Glutamatergic neuron (in vitro differentiated cells): ENCODE measurements around the gene LCN10. TPM values are rescaled to one million over a fixed set of nuclear protein-coding genes. Genes with fewer than 3 reads are reported as not detected.

Source experiments
- DNase-seq: peaks from one replicate; pipeline ENCODE4 v3.0.0; 2022
- H3K27ac Mint-ChIP-seq: one replicate; pipeline ENCODE4 v1.8.0; 2020; ENCODE audit warnings: mild to moderate bottlenecking, mixed read lengths, inconsistent platforms; ENCODE audit not compliant: unreplicated experiment
- H3K27me3 Mint-ChIP-seq: one replicate; pipeline ENCODE4 v1.8.0; 2020; ENCODE audit warnings: mild to moderate bottlenecking, moderate library complexity, mixed read lengths, inconsistent platforms; ENCODE audit not compliant: unreplicated experiment
- H3K36me3 Mint-ChIP-seq: one replicate; pipeline ENCODE4 v1.8.0; 2020; ENCODE audit warnings: mild to moderate bottlenecking, mixed read lengths, inconsistent platforms; ENCODE audit not compliant: unreplicated experiment
- H3K4me1 Mint-ChIP-seq: one replicate; pipeline ENCODE4 v1.8.0; 2020; ENCODE audit warnings: mild to moderate bottlenecking, low read depth, mixed read lengths, inconsistent platforms; ENCODE audit not compliant: unreplicated experiment
- H3K4me3 Mint-ChIP-seq: one replicate; pipeline ENCODE4 v1.8.0; 2020; ENCODE audit warnings: mild to moderate bottlenecking, mixed read lengths, inconsistent platforms; ENCODE audit not compliant: unreplicated experiment
- H3K9me3 Mint-ChIP-seq: one replicate; pipeline ENCODE4 v1.8.0; 2020; ENCODE audit warnings: mild to moderate bottlenecking, moderate library complexity, mixed read lengths, inconsistent platforms; ENCODE audit not compliant: unreplicated experiment
- CTCF ChIP-seq: fragments of 200-600 bp; sonication (generic); IDR thresholded peaks from one replicate; pipeline ENCODE4 v1.5.0; 2021; ENCODE audit not compliant: partially characterized antibody, unreplicated experiment
- total RNA-seq: library from RNA; stranded (reverse); fragmentation: NEBNext Ultra II Directional; extraction: Animal tissue kit (Norgen Biotek cat#: 25700); gene quantifications from one replicate; pipeline ENCODE4 v1.2.1, GENCODE V29; 2021; ENCODE audit not compliant: unreplicated experiment

LCN10 gene
- total RNA-seq, 1 donor from 2014 or later = not detected

GRCh38 chr9:136723989-136724388, 18.8 kb downstream of the LCN10 start:
- H3K4me3 Mint-ChIP-seq = no peak overlapping the region
- no peak overlapping the region for H3K27ac Mint-ChIP-seq
- peaks cover 8% of the 10 kb centered on the region for H3K9me3 Mint-ChIP-seq
- H3K27me3 Mint-ChIP-seq = peaks cover 12% of the 10 kb centered on the region
- no peak for TF ChIP-seq CTCF
- peaks cover 16% of the 10 kb centered on the region for H3K4me1 Mint-ChIP-seq
- peaks cover 4% of the 10 kb centered on the region for H3K36me3 Mint-ChIP-seq
- DNase-seq = no peak

GRCh38 chr9:136723362-136723976, 19.3 kb downstream of the LCN10 start:
- Mint-ChIP-seq H3K36me3 (peaks cover 4% of the 10 kb centered on the region), H3K27me3 (peaks cover 12% of the 10 kb centered on the region), H3K9me3 (peaks cover 8% of the 10 kb centered on the region), H3K27ac (no peak overlapping the region), H3K4me3 (no peak overlapping the region), H3K4me1 (peaks cover 16% of the 10 kb centered on the region)
- no peak for DNase-seq
- TF ChIP-seq CTCF = no peak

GRCh38 chr9:136722969-136723356, 19.8 kb downstream of the LCN10 start:
- no peak for TF ChIP-seq CTCF
- H3K4me3 Mint-ChIP-seq = no peak overlapping the region
- peaks cover 8% of the 10 kb centered on the region for H3K9me3 Mint-ChIP-seq
- H3K27me3 Mint-ChIP-seq = peaks cover 12% of the 10 kb centered on the region
- H3K36me3 Mint-ChIP-seq = peaks cover 4% of the 10 kb centered on the region
- peaks cover 16% of the 10 kb centered on the region for H3K4me1 Mint-ChIP-seq
- H3K27ac Mint-ChIP-seq = no peak overlapping the region
- DNase-seq = no peak

- Mint-ChIP-seq H3K4me1 (peaks cover 16% of the 10 kb centered on the region), H3K4me3 (no peak overlapping the region), H3K27ac (no peak overlapping the region), H3K9me3 (peaks cover 5% of the 10 kb centered on the region), H3K27me3 (peaks cover 10% of the 10 kb centered on the region), H3K36me3 (peaks cover 4% of the 10 kb centered on the region)
- no peak for TF ChIP-seq CTCF
- no peak for DNase-seq
Observed at GRCh38 chr9:136722093-136722968, 20.4 kb downstream of the LCN10 start.
